22Rv1 (cell line): Measurements from ENCODE around the gene DEPDC5.

ENCODE experiments used
- ZFX ChIP-seq: fragments of 450-650 bp; IDR thresholded peaks from 2 replicates; pipeline ENCODE4 v1.6.1; 2017; ENCODE audit warnings: antibody characterized with exemption, borderline replicate concordance
- TF ChIP-seq, protein P1 (sequence below): fragments of 450-650 bp; IDR thresholded peaks from 2 replicates; pipeline ENCODE4 v1.5.1; 2017; ENCODE audit warnings: mild to moderate bottlenecking

DNA sequence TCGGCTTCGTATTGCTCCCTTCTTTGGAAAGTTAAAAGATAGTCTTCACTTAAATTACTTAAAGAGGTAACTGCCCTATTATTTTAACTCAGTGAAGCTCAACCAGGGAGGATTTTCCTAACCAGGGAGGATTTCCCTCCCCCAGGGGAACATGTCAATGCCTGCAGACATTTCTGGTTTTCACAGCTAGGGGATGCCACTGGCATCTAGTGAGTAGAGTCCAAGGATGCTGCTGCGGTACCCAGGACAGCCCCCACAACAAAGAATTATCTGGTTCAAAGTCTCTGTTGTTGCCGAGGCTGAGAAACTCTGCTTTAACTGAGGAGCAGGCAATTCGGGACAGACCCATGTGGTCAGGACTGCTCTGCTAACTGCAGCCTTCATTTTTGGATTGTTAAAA lies 82.2 kb downstream of the DEPDC5 start:
- TF ChIP-seq, protein P1, sequence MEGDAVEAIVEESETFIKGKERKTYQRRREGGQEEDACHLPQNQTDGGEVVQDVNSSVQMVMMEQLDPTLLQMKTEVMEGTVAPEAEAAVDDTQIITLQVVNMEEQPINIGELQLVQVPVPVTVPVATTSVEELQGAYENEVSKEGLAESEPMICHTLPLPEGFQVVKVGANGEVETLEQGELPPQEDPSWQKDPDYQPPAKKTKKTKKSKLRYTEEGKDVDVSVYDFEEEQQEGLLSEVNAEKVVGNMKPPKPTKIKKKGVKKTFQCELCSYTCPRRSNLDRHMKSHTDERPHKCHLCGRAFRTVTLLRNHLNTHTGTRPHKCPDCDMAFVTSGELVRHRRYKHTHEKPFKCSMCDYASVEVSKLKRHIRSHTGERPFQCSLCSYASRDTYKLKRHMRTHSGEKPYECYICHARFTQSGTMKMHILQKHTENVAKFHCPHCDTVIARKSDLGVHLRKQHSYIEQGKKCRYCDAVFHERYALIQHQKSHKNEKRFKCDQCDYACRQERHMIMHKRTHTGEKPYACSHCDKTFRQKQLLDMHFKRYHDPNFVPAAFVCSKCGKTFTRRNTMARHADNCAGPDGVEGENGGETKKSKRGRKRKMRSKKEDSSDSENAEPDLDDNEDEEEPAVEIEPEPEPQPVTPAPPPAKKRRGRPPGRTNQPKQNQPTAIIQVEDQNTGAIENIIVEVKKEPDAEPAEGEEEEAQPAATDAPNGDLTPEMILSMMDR: no peak
- no peak for TF ChIP-seq ZFX
